A549 (cell line): ENCODE data around the gene PKDCC. TPM values are rescaled to one million over a fixed set of nuclear protein-coding genes. Genes with fewer than 3 reads are reported as not detected.

Experiments
- ATAC-seq, 2 experiments: fragments of 200-7000 bp in 1 of 2; fragments of >200 bp in 1 of 2; cut with Nextera tagmentation in 1 of 2; cut with Tn5 transposase in 1 of 2; 3 replicates each; pipeline versions ENCODE4 v1.8.0 to v1.9.1; 2018 to 2020; ENCODE audit warnings: mild to moderate bottlenecking in 1 of 2, moderate library complexity in 1 of 2
- CTCF ChIA-PET: fragments of 300-600 bp; sonication (Branson Sonifier 250); formaldehyde crosslinking; extraction: SDS; loops from one replicate; lab custom pipeline; 2021; ENCODE audit warnings: antibody characterized with exemption, inconsistent platforms; lab: Yijun Ruan, JAX
- POLR2A ChIA-PET: fragments of 350-600 bp; formaldehyde crosslinking; extraction: SDS; loops from one replicate; lab custom pipeline; 2021; ENCODE audit warnings: antibody characterized with exemption, inconsistent platforms; lab: Yijun Ruan, JAX
- DNase-seq, 2 experiments: peaks; one replicate each; pipeline versions ENCODE4 v3.0.0 to v3.0.0-alpha.2; 2011 to 2016; ENCODE audit warnings: low read depth in 1 of 2, low spot score in 1 of 2
- FAIRE-seq: peaks from 2 replicates; lab custom pipeline; 2011; peaks lifted over from hg19 to GRCh38; lab: Jason Lieb, UNC
- H3K27ac ChIP-seq, 2 experiments: fragments of >200 bp; sonication (Bioruptor Twin); formaldehyde crosslinking; 3 replicates each; pipeline ENCODE4 v1.5.1; 2016 to 2017
- H3K4me1 ChIP-seq: fragments of >200 bp; sonication (Bioruptor Twin); formaldehyde crosslinking; 3 replicates; pipeline ENCODE4 v1.6.1; 2016
- H3K4me2 ChIP-seq: fragments of >200 bp; sonication (Bioruptor Twin); formaldehyde crosslinking; 3 replicates; pipeline ENCODE4 v1.6.1; 2016
- H3K4me3 ChIP-seq: fragments of >200 bp; sonication (Bioruptor Twin); formaldehyde crosslinking; 3 replicates; pipeline ENCODE4 v1.5.1; 2016
- H3K9me3 ChIP-seq: fragments of >200 bp; sonication (Bioruptor Twin); formaldehyde crosslinking; 3 replicates; pipeline ENCODE4 v1.6.1; 2016
- ATOH8 ChIP-seq: fragments of 250-450 bp; sonication (Bioruptor Pico); IDR thresholded peaks from 2 replicates; pipeline ENCODE4 v1.5.0; 2020; ENCODE audit warnings: low read depth, mild to moderate bottlenecking, moderate library complexity
- EHF ChIP-seq: fragments of 250-450 bp; sonication (Bioruptor Pico); IDR thresholded peaks from 2 replicates; pipeline ENCODE4 v1.5.0; 2020; ENCODE audit warnings: mild to moderate bottlenecking
- ESRRA ChIP-seq: fragments of 150-350 bp; IDR thresholded peaks from 2 replicates; pipeline ENCODE4 v1.6.1; 2014; ENCODE audit warnings: mild to moderate bottlenecking, low read length, borderline replicate concordance
- FOXS1 ChIP-seq: fragments of 250-450 bp; sonication (Bioruptor Pico); IDR thresholded peaks from 2 replicates; pipeline ENCODE4 v1.5.0; 2020; ENCODE audit warnings: mild to moderate bottlenecking, moderate library complexity
- HEYL ChIP-seq: fragments of 250-450 bp; sonication (Bioruptor Pico); IDR thresholded peaks from 2 replicates; pipeline ENCODE4 v1.8.0; 2021; ENCODE audit warnings: mild to moderate bottlenecking, moderate library complexity
- JUN ChIP-seq, 2 experiments: fragments of >200 bp; sonication (Bioruptor Twin); formaldehyde crosslinking; IDR thresholded peaks; 2 replicates in 1 of 2; 3 replicates in 1 of 2; pipeline ENCODE4 v1.6.1; 2016 to 2017
- KDM1A ChIP-seq: fragments of 200-600 bp; sonication (generic); IDR thresholded peaks from 2 replicates; pipeline ENCODE4 v1.6.1; 2016; ENCODE audit warnings: low read depth, mild to moderate bottlenecking
- KDM5A ChIP-seq: fragments of 200-600 bp; sonication (generic); IDR thresholded peaks from 2 replicates; pipeline ENCODE4 v1.6.1; 2016; ENCODE audit warnings: antibody characterized with exemption, mild to moderate bottlenecking
- NFE2L2 ChIP-seq: fragments of 150-350 bp; conservative IDR thresholded peaks from 2 replicates; pipeline ENCODE4 v1.6.1; 2014; ENCODE audit warnings: low read length
- NPAS2 ChIP-seq: fragments of 250-450 bp; sonication (Bioruptor Pico); IDR thresholded peaks from 2 replicates; pipeline ENCODE4 v1.8.0; 2022; ENCODE audit warnings: mild to moderate bottlenecking, moderate library complexity, borderline replicate concordance
- PBX3 ChIP-seq: IDR thresholded peaks from 2 replicates; pipeline ENCODE4 v1.6.1; 2012
- REST ChIP-seq: fragments of 200-600 bp; sonication (generic); IDR thresholded peaks from 2 replicates; pipeline ENCODE4 v1.6.1; 2016; ENCODE audit warnings: antibody characterized with exemption, mild to moderate bottlenecking, moderate library complexity
- RNF2 ChIP-seq: fragments of 200-600 bp; sonication (generic); IDR thresholded peaks from 2 replicates; pipeline ENCODE4 v1.6.1; 2016; ENCODE audit warnings: low read depth, mild to moderate bottlenecking, antibody characterized with exemption, moderate library complexity, borderline replicate concordance
- TFCP2L1 ChIP-seq: fragments of 250-450 bp; sonication (Bioruptor Pico); IDR thresholded peaks from 2 replicates; pipeline ENCODE4 v1.5.0; 2021; ENCODE audit warnings: mild to moderate bottlenecking
- WGBS: methylation state at CpG from one replicate; pipeline ENCODE4 v1.1.6; 2017; ENCODE audit errors: missing lambda C conversion rate; 5-methylcytosine and 5-hydroxymethylcytosine counted together
- polyA plus RNA-seq, 4 experiments: library from polyadenylated mRNA; depleted of rRNA in 3 of 4; stranded (reverse); fragments of >200 nt; fragmentation: RNase III in 1 of 4; extraction: RNeasy Plus Mini Kit Qiagen cat#74134 plus additional on column Dnase treatment in 1 of 4; gene quantifications; 2 replicates in 3 of 4; 3 replicates in 1 of 4; pipeline ENCODE4 v1.2.3, GENCODE V29; 2011 to 2017

The PKDCC gene
- polyA plus RNA-seq, 2 of the 4 experiments (the other 2 are of a cell fraction): 30.0 to 64.5 TPM

GRCh38 chr2:42048299-42049220 lies 739 bp downstream of the PKDCC start:
- CTCF ChIA-PET: interaction anchor here (0.9 to 6.6 kb wide), 8 partner anchors 13 to 195 kb away, joined by 3 to 40 read pairs (median 4); no protein-coding TSS in a partner anchor
- peak overlapping the region; percentile 96 for H3K4me2 ChIP-seq
- peak; percentile 42 to 49 for ATAC-seq

GRCh38 chr2:42049221-42050009 lies 1.6 kb downstream of the PKDCC start:
- Histone ChIP-seq H3K4me1 (peaks cover 69% of the 10 kb centered on the region), H3K4me3 (peak overlapping the region; percentile 63), H3K4me2 (peak overlapping the region; percentile 96), H3K27ac (peak overlapping the region; percentile 79 to 96), H3K9me3 (no peaks in the 10 kb centered on the region)
- WGBS: 61% methylated on average over 11 of the region's 11 CpGs
- FAIRE-seq: no peak
- ChIA-PET CTCF (interaction anchor here (0.9 to 6.6 kb wide), 6 partner anchors 13 to 196 kb away, joined by 3 to 40 read pairs (median 4); no protein-coding TSS in a partner anchor), POLR2A (interaction anchor here (1.0 to 2.9 kb wide), 3 partner anchors 15 to 83 kb away, joined by 3 to 18 read pairs (median 3); no protein-coding TSS in a partner anchor)
- DNase-seq: no peak
- peak in 1 of 2 experiments; percentile 2; a peak in 2 of 6 replicates for ATAC-seq
- TF ChIP-seq KDM1A (no peak), RNF2 (no peak), EHF (CRISPR knock-in tag) (no peak), TFCP2L1 (CRISPR knock-in tag) (no peak), FOXS1 (CRISPR knock-in tag) (no peak), REST (0 out of 2 replicates have a peak, but pooled peaks have one; percentile 5), HEYL (CRISPR knock-in tag) (no peak), KDM5A (no peak), NFE2L2 (no peak), NPAS2 (CRISPR knock-in tag) (no peak), PBX3 (no peak), ATOH8 (no peak), JUN (IDR thresholded peaks at IDR 0.05) (0 out of 5 replicates have a peak, but pooled peaks of 1 of the 2 experiments have one; percentile 25)
- TF ChIP-seq, all 56 proteins: peak for 2

More at GRCh38 chr2:42048299-42049220, 739 bp downstream of the PKDCC start:
- Histone ChIP-seq H3K9me3 (no peaks in the 10 kb centered on the region), H3K4me3 (peak overlapping the region; percentile 63), H3K4me1 (peaks cover 61% of the 10 kb centered on the region), H3K27ac (peak overlapping the region; percentile 79 to 96)
- WGBS: 7% methylated on average over 23 of the region's 80 CpGs
- FAIRE-seq (no peak), DNase-seq (no peak)
- POLR2A ChIA-PET: interaction anchor here (1.0 to 2.9 kb wide), 10 partner anchors 14 to 184 kb away, joined by 3 to 18 read pairs (median 4); no protein-coding TSS in a partner anchor
- TF ChIP-seq JUN (IDR thresholded peaks at IDR 0.05): peak in 1 of 2 experiments; percentile 61; a peak in 2 of 5 replicates
- 0 out of 2 replicates have a peak, but pooled peaks have one; percentile 16 for TF ChIP-seq REST
- TF ChIP-seq ESRRA: no peak
